Ishikawa (cell line): ENCODE measurements around the gene PPARG.

Source experiments
- CEBPB ChIP-seq: IDR thresholded peaks from 2 replicates; pipeline ENCODE4 v1.6.1; 2012
- CREB1 ChIP-seq: IDR thresholded peaks from 2 replicates; pipeline ENCODE4 v1.6.1; 2012; ENCODE audit warnings: low read depth
- EGR1 ChIP-seq: IDR thresholded peaks from 2 replicates; pipeline ENCODE4 v1.6.1; 2012
- EP300 ChIP-seq: IDR thresholded peaks from 2 replicates; pipeline ENCODE4 v1.6.1; 2012; ENCODE audit warnings: borderline replicate concordance
- FOXM1 ChIP-seq: IDR thresholded peaks from 2 replicates; pipeline ENCODE4 v1.6.1; 2012; ENCODE audit warnings: low read depth, borderline replicate concordance
- NFIC ChIP-seq: IDR thresholded peaks from 2 replicates; pipeline ENCODE4 v1.6.1; 2012
- RAD21 ChIP-seq: IDR thresholded peaks from 2 replicates; pipeline ENCODE4 v1.6.1; 2012; ENCODE audit warnings: low read depth
- TAF1 ChIP-seq: IDR thresholded peaks from 2 replicates; pipeline ENCODE4 v1.6.1; 2012; ENCODE audit warnings: low read depth, mild to moderate bottlenecking
- TCF12 ChIP-seq: IDR thresholded peaks from 2 replicates; pipeline ENCODE4 v1.6.1; 2012; ENCODE audit warnings: low read depth
- TEAD4 ChIP-seq: IDR thresholded peaks from 2 replicates; pipeline ENCODE4 v1.6.1; 2012
- USF1 ChIP-seq: IDR thresholded peaks from 2 replicates; pipeline ENCODE4 v1.6.1; 2012
- YY1 ChIP-seq: IDR thresholded peaks from 2 replicates; pipeline ENCODE4 v1.6.1; 2012; ENCODE audit warnings: low read depth
- ZBTB7A ChIP-seq: IDR thresholded peaks from 2 replicates; pipeline ENCODE4 v1.6.1; 2012; ENCODE audit warnings: low read depth
- TF ChIP-seq, protein P1 (sequence below): IDR thresholded peaks from 2 replicates; pipeline ENCODE4 v1.6.1; 2012; ENCODE audit warnings: low read depth, mild to moderate bottlenecking
- TF ChIP-seq, protein P2 (sequence below): IDR thresholded peaks from 2 replicates; pipeline ENCODE4 v1.6.1; 2012

Gene PPARG

DNA sequence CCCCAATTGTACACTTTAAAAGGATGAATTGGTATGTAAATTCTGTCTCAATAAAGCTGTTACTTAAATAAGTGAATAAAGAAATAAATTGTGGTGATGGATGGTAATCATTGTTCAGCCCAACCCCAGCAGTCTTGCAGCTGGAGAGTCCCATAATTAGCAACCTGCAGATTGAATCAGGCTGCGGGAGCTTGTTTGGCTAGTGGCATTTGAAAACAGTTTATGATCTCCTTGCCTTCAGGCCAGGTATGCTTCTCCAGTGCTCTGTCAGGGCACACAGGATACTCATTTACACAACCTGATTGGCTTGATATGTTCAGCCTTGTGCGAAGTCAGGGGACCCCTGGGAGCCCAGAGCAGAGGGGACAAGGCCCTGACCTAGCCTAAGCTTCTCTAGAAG, 178.9 kb downstream of the PPARG start:
- no peak for TF ChIP-seq NFIC
- no peak for TF ChIP-seq TAF1
- TF ChIP-seq USF1 = no peak
- TF ChIP-seq, protein P1, sequence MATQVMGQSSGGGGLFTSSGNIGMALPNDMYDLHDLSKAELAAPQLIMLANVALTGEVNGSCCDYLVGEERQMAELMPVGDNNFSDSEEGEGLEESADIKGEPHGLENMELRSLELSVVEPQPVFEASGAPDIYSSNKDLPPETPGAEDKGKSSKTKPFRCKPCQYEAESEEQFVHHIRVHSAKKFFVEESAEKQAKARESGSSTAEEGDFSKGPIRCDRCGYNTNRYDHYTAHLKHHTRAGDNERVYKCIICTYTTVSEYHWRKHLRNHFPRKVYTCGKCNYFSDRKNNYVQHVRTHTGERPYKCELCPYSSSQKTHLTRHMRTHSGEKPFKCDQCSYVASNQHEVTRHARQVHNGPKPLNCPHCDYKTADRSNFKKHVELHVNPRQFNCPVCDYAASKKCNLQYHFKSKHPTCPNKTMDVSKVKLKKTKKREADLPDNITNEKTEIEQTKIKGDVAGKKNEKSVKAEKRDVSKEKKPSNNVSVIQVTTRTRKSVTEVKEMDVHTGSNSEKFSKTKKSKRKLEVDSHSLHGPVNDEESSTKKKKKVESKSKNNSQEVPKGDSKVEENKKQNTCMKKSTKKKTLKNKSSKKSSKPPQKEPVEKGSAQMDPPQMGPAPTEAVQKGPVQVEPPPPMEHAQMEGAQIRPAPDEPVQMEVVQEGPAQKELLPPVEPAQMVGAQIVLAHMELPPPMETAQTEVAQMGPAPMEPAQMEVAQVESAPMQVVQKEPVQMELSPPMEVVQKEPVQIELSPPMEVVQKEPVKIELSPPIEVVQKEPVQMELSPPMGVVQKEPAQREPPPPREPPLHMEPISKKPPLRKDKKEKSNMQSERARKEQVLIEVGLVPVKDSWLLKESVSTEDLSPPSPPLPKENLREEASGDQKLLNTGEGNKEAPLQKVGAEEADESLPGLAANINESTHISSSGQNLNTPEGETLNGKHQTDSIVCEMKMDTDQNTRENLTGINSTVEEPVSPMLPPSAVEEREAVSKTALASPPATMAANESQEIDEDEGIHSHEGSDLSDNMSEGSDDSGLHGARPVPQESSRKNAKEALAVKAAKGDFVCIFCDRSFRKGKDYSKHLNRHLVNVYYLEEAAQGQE = no peak
- TF ChIP-seq CEBPB = no peak
- no peak for TF ChIP-seq FOXM1
- TF ChIP-seq EGR1 = no peak
- TF ChIP-seq, protein P2, sequence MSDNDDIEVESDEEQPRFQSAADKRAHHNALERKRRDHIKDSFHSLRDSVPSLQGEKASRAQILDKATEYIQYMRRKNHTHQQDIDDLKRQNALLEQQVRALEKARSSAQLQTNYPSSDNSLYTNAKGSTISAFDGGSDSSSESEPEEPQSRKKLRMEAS = no peak
- TF ChIP-seq RAD21 = no peak

- TF ChIP-seq EGR1 = no peak
- TF ChIP-seq, protein P2 = no peak
- TF ChIP-seq YY1 = no peak
- TF ChIP-seq TEAD4 = no peak
- TF ChIP-seq FOXM1 = no peak
- TF ChIP-seq RAD21 = no peak
These were observed 179.4 kb downstream of the PPARG start for GRCh38 chr3:12468276-12468675.

- TF ChIP-seq USF1 = no peak
- TF ChIP-seq ZBTB7A = no peak
- no peak for TF ChIP-seq TAF1
- no peak for TF ChIP-seq RAD21
- no peak for TF ChIP-seq NFIC
- TF ChIP-seq FOXM1 = no peak
- no peak for TF ChIP-seq TEAD4
- TF ChIP-seq, protein P2 = no peak
- no peak for TF ChIP-seq EGR1
- no peak for TF ChIP-seq EP300
- TF ChIP-seq TCF12 = no peak
- TF ChIP-seq CEBPB = no peak
These were observed 179.9 kb downstream of the PPARG start for GRCh38 chr3:12468757-12469156.

DNA sequence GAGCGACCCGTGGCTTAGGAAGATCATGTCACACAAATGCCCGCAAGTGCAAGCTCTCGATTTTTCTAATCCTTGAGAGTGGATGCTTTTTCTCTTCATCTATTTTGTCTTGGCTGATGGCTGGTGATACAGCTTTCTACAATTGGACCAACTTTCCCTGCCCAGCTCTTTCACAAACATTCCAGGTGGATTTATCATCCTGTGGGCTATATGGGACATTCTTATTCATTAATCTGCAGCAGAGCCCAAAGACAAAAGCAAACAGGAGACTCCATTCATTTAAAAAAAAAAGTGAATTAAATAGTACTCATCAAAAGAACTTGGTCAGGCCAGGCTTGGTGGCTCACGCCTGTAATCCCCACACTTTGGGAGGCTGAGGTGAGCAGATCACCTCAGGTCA, 181.2 kb downstream of the PPARG start:
- TF ChIP-seq ZBTB7A (no peak), RAD21 (no peak), TEAD4 (no peak), EGR1 (no peak), USF1 (no peak), CREB1 (no peak), FOXM1 (no peak), EP300 (no peak), CEBPB (no peak), TAF1 (no peak), NFIC (no peak)
- TF ChIP-seq, protein P1 = no peak

DNA sequence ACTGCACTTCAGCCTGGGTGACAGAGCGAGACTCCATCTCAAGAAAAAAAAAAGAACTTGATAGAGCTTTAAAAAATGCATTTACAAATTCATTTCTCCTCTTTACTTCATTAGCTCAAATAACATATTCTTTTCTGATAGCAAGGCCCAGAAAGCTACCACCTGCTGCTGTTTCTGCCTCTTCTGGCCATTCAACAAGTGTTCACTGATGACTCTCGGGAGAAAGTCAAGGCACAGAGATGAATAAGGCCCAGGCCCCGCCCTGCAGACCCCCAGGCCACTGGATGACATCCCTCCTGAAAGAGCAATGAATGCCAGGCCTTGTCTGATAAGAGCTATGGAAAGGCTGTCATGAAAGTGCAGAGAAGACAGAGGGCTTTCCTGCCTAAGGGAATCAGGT, 181.8 kb downstream of the PPARG start:
- TF ChIP-seq CREB1 = no peak
- no peak for TF ChIP-seq TCF12
- no peak for TF ChIP-seq FOXM1
- no peak for TF ChIP-seq RAD21
- no peak for TF ChIP-seq EP300
- TF ChIP-seq, protein P2 = no peak
- TF ChIP-seq NFIC = no peak
- no peak for TF ChIP-seq CEBPB
- no peak for TF ChIP-seq ZBTB7A
- TF ChIP-seq TEAD4 = no peak
- TF ChIP-seq EGR1 = no peak
- TF ChIP-seq, protein P1 = no peak
